HG03439 (cell line): ENCODE data around the gene MRTO4.
"Not testable (repeated sequence)": the region's sequence is repeated elsewhere in the genome, so short reads cannot be mapped to it uniquely, and the experiment has no call there.

ENCODE experiments used
- ATAC-seq: cut with Tn5 transposase; IDR thresholded peaks from one replicate; pipeline ENCODE4 v1.9.1; 2021; ENCODE audit warnings: mild to moderate bottlenecking, moderate library complexity; ENCODE audit not compliant: unreplicated experiment

Gene MRTO4

DNA sequence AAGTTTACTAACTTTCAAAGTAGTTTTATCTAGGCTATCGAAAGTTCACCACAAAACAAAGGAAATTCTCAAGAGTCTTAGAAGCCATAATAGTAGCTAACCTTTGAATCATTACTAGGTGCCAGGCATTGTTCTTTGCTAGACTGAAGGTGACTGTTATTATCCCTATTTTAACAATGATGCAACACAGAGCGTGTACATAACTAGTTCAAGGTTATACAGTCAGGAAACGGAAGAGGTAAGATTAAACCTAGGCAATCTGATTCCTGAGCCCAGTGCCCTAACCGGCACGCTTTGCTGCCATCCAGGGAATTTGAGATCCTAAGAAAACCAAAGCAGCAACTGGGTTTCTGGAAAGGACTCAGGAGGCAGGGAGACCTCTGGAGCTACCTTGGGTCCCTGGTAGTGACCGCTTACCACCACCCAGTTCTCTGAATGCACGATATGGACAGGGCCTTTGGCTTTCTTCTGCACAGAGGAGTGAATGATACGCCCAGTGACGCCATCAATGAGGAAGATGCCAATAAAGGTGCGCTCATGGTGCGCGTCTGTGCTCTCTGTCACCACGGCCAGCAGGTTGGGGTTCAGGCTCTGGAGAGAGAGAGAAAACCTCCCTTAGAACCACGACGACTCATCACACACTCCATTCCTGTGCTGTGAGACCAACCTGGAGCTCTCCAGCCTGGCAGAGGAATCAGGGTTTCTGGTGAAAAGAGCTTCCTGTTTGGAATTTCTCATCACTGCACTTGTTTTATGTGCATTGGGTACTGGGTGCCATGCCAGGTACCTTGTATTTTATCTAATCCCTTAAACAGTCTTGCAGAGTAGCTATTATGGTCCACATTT lies 28.4 kb upstream of the MRTO4 start:
- no peak for ATAC-seq

DNA sequence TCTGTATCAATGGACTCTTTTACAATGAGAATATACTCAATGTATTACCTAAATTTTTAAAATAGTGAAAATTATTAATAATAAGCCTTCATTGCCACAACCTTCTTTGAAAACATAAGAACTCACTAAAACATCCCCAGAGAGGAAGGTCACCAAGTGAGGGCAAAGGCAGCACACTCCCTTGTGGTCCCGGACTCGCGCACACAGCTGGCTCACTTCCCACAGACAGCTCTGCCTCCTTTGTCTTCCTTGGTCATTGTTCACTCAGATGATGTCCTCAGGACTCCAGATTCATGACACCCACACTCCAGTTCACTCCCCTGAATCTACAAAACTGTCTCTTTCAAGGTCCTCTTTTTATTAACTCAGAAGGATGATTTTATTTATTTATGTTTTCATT lies 22.4 kb upstream of the MRTO4 start:
- no peak for ATAC-seq

DNA sequence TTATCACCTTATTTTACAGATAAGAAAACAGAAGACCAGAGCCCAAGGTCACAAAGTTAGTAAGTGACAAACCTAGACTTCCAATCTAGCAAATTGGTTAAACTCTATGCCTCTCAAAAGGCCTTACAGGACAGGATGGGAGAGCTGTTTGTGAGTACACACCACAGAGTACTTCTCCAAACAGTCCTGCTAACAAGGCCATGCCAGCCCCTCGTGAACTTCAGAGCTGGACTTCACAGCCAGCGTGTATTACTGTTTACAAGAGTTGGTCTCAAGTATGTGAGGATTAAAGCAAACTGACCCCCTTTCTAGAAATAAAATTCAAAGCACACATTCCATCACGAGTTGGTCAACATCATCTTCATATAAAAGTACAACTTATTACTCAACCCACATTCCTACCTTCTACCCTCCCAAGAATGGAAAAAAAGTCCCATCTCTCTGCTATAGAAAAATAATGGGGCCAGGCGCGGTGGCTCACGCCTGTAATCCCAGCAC lies 21.7 kb upstream of the MRTO4 start:
- no peak for ATAC-seq

DNA sequence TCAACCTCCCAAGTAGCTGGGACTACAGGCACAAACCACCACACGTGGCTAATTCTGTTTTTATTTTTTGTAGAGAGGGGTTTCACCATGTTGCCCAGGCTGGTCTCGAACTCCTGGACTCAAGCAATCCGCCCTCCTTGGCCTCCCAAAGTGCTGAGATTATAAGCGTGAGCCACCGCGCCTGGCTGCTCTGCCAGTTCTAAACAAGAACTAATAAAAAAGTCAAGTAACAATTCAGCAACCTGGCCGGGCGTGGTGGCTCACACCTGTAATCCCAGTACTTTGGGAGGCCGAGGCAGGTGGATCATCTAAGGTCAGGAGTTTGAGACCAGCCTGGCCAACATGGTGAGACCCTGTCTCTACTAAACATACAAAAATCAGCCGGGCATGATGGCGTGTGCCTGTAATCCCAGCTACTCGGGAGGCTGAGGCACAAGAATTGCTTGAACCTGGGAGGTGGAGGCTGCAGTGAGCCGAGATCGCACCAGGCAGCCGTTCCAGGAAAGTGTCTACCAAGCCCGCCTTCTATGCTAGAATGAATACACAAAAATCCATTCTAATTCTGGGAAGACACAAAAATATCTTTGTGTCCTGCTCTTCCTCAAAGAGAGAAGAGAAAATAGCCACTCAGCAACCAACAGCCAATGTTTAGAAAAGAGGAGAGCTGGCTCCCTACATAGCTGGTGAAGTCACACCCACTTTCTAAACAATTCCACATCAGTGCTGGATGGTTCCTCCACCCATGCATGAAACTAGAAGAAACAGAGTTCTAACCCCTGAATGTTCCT lies 19.7 kb upstream of the MRTO4 start:
- ATAC-seq = not testable (repeated sequence)

DNA sequence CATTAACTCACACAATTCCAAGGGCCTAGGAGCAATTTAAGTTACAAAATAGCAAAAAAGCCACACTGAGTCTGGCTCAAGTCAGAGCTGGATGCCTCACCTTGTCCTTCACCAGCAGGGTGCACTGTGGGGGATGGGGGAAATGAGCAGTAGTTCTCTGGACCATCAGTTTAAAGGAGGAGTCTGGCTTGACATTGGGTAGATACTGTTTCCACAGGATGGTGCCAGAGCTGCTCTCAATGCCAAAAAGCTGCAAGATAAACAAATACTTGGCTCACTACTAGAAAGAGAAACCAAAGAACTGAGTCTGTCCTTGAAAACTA lies 19.1 kb upstream of the MRTO4 start:
- ATAC-seq = no peak

DNA sequence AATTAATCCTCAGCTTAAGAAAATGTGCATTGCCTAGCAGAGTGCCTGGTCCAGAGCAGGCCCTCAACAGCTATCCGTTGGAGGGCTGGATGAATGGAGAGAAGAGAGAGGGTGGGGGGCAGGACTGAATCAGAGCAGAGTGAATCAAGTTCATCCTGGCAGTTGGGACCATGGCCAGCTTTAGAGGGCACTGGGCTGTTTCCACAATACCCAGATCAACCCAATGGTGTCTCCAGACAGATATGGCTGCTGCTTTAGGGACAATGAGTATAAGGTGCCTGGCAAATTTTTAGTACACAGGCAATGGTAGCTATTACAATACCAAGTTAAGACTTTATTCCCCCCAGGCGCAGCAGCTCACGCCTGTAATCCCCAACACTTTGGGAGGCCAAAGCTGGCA lies 17.4 kb upstream of the MRTO4 start:
- no peak for ATAC-seq

DNA sequence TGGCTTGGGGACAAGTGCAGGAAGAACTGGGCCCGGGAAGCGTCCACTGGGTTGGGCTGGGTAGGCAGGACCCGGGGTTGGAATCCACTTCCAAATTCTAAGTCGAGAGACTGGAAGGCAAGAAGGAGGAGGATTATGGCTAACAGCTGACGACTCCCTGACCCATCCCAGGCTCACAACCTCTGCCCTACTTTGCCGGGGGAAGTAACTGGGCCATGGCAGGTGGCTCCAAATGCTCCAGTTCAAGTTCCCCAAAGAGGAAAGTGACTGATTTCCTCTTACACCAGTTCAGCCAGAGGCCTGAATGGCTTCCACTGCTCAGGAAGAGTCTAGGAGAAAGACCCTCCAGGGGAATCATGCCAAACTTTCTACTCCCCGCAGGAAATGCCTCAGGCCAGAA lies 11.7 kb upstream of the MRTO4 start:
- no peak for ATAC-seq

DNA sequence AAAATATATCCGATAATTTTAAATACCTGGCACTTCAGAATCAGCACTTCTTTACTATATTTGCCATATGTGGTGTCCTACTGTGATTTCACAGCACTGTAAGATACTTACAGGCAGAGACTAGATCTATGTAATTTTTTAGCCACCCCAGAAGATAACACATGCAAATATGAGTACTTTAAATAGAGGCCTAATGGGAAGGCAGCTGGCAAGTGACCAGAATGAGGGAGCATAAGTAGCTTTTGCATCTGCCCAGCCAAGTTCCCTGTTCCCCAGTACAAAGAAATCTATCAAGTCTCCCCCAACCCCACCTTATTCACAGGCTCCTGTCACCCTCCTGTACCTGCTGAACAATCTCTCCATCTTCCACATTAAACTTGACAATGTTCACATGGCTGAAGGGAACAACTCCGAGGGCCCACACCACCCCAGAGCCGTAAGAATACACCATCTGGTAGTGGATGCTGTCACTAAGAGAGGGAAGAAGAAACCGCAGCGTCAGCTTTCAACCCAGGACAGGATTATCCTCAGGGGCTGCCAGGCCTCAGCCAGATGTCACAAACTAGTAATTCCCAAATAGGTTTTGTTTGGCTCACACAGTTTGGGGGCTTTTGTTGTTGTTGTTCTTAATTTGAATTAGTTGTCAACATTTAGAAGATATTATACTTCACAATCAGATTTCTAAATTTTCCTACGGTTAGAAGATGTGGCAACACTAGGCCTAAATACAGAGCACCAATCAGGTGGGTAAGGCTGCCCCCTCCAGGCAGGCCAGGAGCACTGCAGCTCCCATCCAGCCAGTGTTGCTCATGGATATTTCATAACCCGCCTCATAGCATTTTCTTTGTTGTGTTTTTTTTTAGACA lies 10.7 kb upstream of the MRTO4 start:
- no peak for ATAC-seq

DNA sequence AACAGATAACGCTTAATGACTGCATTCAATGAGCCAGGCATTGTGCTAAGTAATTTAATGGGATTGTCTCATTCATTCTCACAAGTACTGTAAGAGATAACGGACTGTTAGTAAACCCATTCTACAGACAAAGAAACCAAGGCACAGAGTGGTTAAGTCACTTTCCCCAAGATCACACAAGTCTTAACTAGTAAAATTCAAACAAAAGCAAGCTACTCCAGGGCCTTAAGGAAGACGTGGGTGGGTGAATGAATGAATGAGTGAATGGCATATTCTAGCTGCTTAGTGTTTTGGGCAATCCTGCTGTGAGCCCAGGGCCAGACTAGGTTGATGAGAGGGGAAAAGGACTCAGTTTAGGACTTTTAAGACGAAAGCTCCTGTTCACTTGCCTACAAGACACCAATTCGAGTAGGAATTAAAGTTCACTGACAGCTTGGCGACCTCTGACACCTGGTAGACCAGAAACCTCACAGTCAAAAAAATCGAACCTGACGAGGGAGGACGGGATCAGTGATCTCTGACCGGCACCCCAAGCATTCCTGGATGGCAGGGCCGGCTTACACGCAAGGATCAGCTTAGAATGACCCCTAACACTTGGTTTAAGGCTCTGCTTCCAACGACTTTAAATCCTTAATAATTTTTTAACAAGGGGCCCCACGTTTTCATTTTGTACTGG lies 838 bp upstream of the MRTO4 start:
- ATAC-seq = no peak

DNA sequence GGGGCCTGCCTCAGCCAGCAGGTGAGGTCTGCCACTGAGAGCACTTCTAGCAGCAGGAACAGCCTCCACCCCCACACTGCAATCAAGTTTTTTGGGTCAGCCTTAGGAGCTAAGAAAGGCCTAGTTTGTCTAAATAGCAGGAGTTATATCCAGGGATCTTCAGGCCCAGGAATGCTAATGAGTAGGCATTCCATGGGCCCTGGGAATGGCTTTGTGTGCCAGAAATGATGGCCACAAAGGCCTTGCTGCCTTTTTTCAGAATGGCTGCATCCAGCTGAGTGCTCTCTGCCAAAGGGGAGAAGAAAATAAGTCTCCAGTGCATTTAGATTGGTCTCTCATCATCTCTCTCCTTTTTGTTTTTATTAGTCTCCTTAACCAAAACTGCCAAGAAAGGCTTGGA lies 2.8 kb downstream of the MRTO4 start:
- ATAC-seq = no peak

DNA sequence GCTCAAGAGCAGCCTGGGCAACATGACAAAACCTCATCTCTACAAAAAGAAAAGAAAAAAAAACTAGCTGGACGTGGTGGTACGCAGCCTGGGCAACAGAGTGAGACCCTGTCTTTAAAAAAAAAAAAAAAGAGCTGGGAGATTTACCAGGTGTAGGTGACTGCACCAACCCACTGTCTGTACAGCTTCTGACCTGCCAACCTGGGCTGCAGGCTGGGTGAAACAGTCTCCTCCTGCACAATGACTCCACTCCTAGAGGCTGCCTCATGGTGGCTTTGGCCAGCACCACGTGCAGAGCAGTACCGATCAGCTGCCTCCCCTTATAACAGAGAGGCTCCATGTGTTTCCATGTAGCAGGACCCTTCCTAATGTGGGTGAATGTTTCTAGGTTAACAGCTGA lies 3.7 kb downstream of the MRTO4 start:
- no peak for ATAC-seq

DNA sequence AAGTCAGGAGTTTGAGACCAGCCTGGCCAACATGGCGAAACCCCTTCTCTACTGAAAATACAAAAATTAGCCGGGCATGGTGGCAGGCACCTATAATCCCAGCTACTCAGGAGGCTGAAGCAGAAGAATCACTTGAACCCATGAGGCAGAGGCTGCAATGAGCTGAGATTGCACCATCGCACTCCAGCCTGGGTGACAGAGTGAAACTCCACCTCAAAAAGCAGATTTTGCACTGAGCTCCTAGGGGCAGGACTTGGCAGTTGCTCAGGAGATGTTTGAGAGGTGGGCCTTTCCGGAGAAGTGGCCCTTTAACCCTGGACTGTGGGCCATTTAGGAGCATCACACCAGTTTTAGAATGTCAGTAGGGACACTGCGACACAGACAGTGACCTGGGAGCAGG lies 4.7 kb downstream of the MRTO4 start:
- not testable (repeated sequence) for ATAC-seq

DNA sequence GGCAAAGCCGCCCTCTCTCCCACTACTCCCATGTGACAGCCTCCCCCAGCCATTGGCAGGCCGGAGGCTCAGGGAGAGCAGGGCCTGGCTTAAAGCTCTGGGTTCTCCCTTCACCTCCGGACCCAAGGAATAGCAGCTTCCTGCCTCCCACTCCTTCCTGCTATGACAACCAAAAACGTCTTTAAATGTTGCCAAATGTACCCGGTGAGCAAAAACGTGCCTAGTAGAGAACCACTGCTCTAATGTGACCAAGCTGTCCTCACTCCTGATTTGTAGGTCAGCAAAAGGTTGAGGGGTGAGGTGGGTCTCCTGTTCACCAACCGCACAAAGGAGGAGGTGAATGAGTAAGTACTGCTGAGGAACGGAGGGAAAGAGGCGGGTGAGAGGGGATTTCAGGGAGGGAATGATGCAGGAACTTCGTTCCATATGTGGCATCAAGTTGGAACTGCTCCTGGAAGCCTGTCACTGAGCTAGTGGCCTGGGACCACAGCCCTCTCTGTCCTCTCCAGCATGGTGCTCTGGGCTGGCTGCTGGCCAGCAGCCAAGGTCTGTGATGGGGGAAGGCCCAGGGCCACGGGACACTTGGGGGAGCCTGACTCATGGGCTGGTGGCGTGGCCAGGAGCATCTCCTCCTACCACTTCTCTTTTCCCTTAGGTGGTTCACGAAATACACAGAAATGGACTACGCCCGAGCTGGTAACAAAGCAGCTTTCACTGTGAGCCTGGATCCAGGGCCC lies 5.7 kb downstream of the MRTO4 start:
- no peak for ATAC-seq

DNA sequence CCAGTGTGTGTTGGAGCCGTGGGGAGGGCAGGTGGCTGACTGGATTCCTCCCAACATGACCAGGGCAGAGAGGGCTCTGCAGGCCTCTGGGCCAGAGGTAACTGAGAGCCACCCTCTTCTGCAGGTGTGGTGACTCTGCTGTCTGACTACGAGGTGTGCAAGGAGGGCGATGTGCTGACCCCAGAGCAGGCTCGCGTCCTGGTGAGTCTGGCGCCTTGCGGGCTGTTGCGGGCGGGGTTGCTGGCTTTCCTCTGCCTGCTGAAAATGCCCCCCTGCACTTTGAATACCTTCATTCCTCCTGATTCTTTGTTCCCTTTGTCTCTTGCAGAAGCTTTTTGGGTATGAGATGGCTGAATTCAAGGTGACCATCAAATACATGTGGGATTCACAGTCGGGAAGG lies 6.7 kb downstream of the MRTO4 start:
- no peak for ATAC-seq

DNA sequence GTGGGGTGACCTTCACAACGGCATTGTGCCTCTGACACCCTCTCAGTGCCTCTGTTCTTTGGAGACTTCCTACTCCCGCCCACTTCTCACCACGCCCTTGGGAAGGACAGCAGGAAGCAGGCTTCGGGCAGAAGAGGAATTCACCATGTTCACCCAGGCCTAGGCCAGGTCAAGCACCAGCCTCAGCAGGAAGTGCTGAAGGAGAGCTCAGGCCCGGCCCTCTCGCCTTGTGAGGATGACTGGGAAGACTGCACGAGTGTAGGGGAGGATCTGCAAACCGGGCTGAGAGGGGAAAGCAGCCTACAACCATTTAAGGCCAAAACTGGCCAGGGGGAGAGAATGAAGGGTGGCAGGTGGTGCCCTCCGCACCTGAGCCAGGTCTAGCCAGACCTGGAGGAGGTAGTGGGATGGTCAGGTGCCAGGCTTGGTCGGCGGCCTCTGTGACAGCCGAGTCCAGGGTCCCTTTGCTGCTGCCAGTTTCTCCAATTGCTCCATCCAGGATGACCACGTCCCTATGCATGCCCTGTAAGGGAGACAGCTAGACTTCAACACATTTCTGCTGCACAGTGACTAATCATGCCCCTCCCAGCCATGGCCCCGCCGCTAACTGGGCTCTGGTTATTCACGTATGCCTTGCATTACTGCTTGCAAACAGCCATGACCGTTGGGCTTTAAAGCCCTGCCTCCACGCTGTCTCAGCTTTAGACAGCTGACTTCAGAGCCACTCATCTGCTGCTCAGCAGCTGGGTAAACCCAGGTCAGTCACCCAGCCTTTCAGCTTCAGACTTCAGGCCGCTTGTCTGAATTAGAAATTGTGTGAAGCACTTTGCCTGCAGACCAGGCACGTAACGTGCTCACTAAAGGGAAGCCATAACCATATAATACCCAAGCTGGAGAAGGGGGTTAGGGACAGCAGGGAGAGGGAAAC lies 8.9 kb downstream of the MRTO4 start:
- ATAC-seq = no peak

DNA sequence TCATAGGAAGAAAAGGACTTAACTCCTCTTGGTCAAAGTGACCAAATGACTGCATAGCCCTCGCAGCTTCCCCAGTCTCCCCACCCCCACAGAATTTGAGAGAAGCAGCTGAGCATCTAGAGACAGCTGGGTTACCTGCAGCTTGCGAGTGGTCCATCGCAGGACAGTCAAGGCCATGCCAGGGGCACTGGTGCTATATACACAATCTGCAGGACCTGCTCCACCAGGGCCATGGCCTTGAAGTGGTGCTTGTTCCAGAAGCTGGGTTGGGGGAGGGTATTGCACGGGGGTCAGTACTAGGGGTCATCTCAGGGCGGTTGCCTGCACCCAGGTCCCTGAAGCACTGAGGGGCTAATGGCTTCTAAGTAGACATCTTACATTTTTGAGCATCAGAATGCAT lies 10.4 kb downstream of the MRTO4 start:
- ATAC-seq = no peak

DNA sequence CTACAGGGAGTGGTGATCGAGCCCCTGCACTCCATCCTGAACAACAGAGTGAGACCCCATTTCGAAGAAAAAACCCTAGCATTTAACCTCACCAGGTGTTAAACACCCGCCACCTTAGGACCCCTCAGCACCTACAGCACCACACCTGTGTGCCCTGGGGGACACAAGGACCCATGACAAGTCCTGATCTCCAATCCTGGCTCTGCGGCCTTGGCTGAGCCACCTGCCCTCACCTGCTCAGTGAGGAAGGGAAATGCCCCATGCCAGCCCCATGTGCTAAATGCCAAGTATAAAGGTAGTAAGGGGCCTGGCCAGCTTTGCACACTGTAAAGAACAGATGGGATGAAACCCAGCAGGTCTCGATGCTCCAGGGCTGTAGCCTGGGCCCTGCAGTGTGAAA lies 11.1 kb downstream of the MRTO4 start:
- no peak for ATAC-seq

DNA sequence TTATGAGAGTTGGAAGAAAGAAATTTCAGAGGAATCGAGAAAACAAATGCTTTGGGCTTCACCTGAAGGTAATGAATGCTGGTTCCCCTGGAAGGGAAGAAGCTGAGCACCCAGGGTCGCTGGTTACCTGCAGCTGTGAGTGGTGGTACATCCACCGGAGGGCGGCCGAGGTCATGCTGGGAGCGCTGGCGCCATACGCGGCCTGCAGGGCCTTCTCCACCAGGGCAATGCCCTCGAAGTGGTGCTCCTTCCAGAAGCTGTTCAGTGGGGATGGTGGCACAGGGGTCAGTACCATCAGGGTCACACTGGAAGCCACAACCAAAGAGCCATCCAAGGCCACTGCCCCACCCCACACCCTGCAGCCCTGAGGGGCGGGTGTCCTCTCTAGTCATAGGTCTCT lies 16.8 kb downstream of the MRTO4 start:
- ATAC-seq = no peak
